ENCODE measurements around the gene QPCT. TPM values are rescaled to one million over a fixed set of nuclear protein-coding genes. Genes with fewer than 3 reads are reported as not detected.

The QPCT gene
- total RNA-seq, 1 donor from 2014 or later: 2.1 TPM

GRCh38 chr2:37358466-37358865 is 14.0 kb downstream of the QPCT start:
- intact Hi-C loops (cut with micrococcal nuclease): no loop called here
- H3K27me3 Mint-ChIP-seq: peaks cover 7% of the 10 kb centered on the region
- ChIA-PET POLR2A (interaction anchor here (0.7 kb wide), 1 partner anchor 702 kb away, joined by 11 read pairs; no protein-coding TSS in a partner anchor), CTCF (no interaction called here)
- no peak overlapping the region for H3K27ac Mint-ChIP-seq
- H3K4me3 Mint-ChIP-seq: no peak overlapping the region
- TF ChIP-seq CTCF (IDR thresholded peaks at IDR 0.05): no peak
- no peaks in the 10 kb centered on the region for H3K9me3 Mint-ChIP-seq
- DNase-seq (no peak), ATAC-seq (ENCODE audit: low read depth) (no peak)
- peaks cover 3% of the 10 kb centered on the region for H3K4me1 Mint-ChIP-seq
- no peaks in the 10 kb centered on the region for H3K36me3 Mint-ChIP-seq (ENCODE audit: low read depth)

- no peak for TF ChIP-seq CTCF (IDR thresholded peaks at IDR 0.05)
- Mint-ChIP-seq H3K9me3 (no peaks in the 10 kb centered on the region), H3K4me1 (peaks cover under 1% of the 10 kb centered on the region), H3K27ac (no peak overlapping the region), H3K27me3 (peaks cover 4% of the 10 kb centered on the region), H3K4me3 (no peak overlapping the region), H3K36me3 (ENCODE audit: low read depth) (no peaks in the 10 kb centered on the region)
- DNase-seq (no peak), ATAC-seq (ENCODE audit: low read depth) (no peak)
- POLR2A ChIA-PET: interaction anchor here (1.0 to 1.6 kb wide), 2 partner anchors 15 to 37 kb away, joined by 3 read pairs; partner anchors contain the start of gene PRKD3
- CTCF ChIA-PET: no interaction called here
- intact Hi-C loops (cut with micrococcal nuclease): no loop called here
Observed at GRCh38 chr2:37361216-37361815, 16.9 kb downstream of the QPCT start.

- no peak for TF ChIP-seq CTCF (IDR thresholded peaks at IDR 0.05)
- no peak overlapping the region for H3K27ac Mint-ChIP-seq
- H3K27me3 Mint-ChIP-seq: peaks cover 2% of the 10 kb centered on the region
- ATAC-seq (ENCODE audit: low read depth) (no peak), DNase-seq (no peak)
- H3K36me3 Mint-ChIP-seq (ENCODE audit: low read depth): no peaks in the 10 kb centered on the region
- no peaks in the 10 kb centered on the region for H3K9me3 Mint-ChIP-seq
- no peak overlapping the region for H3K4me3 Mint-ChIP-seq
- POLR2A ChIA-PET: interaction anchor here (1.0 kb wide), 1 partner anchor 14 kb away, joined by 3 read pairs; no protein-coding TSS in a partner anchor
- intact Hi-C loops (cut with micrococcal nuclease): no loop called here
- peaks cover 6% of the 10 kb centered on the region for H3K4me1 Mint-ChIP-seq
- CTCF ChIA-PET: no interaction called here
Observed at GRCh38 chr2:37361994-37362698, 17.7 kb downstream of the QPCT start.

GRCh38 chr2:37364351-37364750 is 19.9 kb downstream of the QPCT start:
- DNase-seq (no peak), ATAC-seq (ENCODE audit: low read depth) (no peak)
- intact Hi-C loops (cut with micrococcal nuclease): no loop called here
- Mint-ChIP-seq H3K36me3 (ENCODE audit: low read depth) (no peaks in the 10 kb centered on the region), H3K4me3 (no peak overlapping the region), H3K27ac (no peak overlapping the region), H3K9me3 (no peaks in the 10 kb centered on the region), H3K27me3 (no peaks in the 10 kb centered on the region), H3K4me1 (peaks cover 7% of the 10 kb centered on the region)
- TF ChIP-seq CTCF (IDR thresholded peaks at IDR 0.05): no peak
- ChIA-PET POLR2A (no interaction called here), CTCF (no interaction called here)

GRCh38 chr2:37365669-37366068 is 21.2 kb downstream of the QPCT start:
- POLR2A ChIA-PET: no interaction called here

More at GRCh38 chr2:37365669-37366068, 21.2 kb downstream of the QPCT start:
- H3K9me3 Mint-ChIP-seq: no peaks in the 10 kb centered on the region
- no peak for ATAC-seq (ENCODE audit: low read depth)
- no peak for DNase-seq
- H3K27ac Mint-ChIP-seq: no peak overlapping the region
- H3K4me3 Mint-ChIP-seq: no peak overlapping the region
- no peaks in the 10 kb centered on the region for H3K36me3 Mint-ChIP-seq (ENCODE audit: low read depth)
- no peaks in the 10 kb centered on the region for H3K27me3 Mint-ChIP-seq
- CTCF ChIA-PET: no interaction called here
- no peak for TF ChIP-seq CTCF (IDR thresholded peaks at IDR 0.05)
- peaks cover 7% of the 10 kb centered on the region for H3K4me1 Mint-ChIP-seq
- intact Hi-C loops (cut with micrococcal nuclease): no loop called here
